ENCODE results near the gene RAB44. TPM values are rescaled to one million over a fixed set of nuclear protein-coding genes. Genes with fewer than 3 reads are reported as not detected.

RAB44 gene
- total RNA-seq, 4 donors from 2014 or later, result 0.10 to 0.65 (median 0.26) TPM

- TF ChIP-seq, protein P1, sequence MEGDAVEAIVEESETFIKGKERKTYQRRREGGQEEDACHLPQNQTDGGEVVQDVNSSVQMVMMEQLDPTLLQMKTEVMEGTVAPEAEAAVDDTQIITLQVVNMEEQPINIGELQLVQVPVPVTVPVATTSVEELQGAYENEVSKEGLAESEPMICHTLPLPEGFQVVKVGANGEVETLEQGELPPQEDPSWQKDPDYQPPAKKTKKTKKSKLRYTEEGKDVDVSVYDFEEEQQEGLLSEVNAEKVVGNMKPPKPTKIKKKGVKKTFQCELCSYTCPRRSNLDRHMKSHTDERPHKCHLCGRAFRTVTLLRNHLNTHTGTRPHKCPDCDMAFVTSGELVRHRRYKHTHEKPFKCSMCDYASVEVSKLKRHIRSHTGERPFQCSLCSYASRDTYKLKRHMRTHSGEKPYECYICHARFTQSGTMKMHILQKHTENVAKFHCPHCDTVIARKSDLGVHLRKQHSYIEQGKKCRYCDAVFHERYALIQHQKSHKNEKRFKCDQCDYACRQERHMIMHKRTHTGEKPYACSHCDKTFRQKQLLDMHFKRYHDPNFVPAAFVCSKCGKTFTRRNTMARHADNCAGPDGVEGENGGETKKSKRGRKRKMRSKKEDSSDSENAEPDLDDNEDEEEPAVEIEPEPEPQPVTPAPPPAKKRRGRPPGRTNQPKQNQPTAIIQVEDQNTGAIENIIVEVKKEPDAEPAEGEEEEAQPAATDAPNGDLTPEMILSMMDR (IDR thresholded peaks at IDR 0.05), result no peak
- no peak for TF ChIP-seq POLR2A (IDR thresholded peaks at IDR 0.05)
- 84 to 87% methylated on average over 6 of the region's 6 CpGs for WGBS, 2 donors
- intact Hi-C loops (cut with DNase I; ENCODE audit: low total_unique reads), result loop anchor here (10.0 kb wide), 1 partner anchor 47 kb away; no protein-coding TSS in a partner anchor
- no peak for DNase-seq (ENCODE audit: low spot score in 2 of 2)
- H3K4me3 ChIP-seq (ENCODE audit: low read depth, poor library complexity, severe bottlenecking), result no peak overlapping the region
These were observed 25.8 kb upstream of the RAB44 start for GRCh38 chr6:36671687-36672375.

DNA sequence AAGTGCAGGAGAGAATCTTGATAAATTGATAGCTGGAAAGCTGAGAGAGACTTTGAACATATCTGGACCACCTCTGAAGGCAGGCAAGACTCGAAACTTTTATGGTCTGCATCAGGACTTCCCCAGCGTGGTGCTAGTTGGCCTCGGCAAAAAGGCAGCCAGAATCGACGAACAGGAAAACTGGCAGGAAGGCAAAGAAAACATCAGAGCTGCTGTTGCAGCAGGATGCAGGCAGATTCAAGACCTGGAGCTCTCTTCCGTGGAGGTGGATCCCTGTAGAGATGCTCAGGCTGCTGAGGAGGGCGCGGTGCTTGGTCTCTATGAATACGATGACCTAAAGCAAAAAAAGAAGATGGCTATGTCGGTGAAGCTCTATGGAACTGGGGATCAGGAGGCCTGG lies 23.7 kb upstream of the RAB44 start:
- 74 to 76% methylated on average over 10 of the region's 10 CpGs for WGBS, 2 donors
- DNase-seq (ENCODE audit: low spot score in 2 of 2), result no peak
- no peak overlapping the region for H3K4me3 ChIP-seq (ENCODE audit: low read depth, poor library complexity, severe bottlenecking)
- TF ChIP-seq, protein P1 (IDR thresholded peaks at IDR 0.05), result no peak
- TF ChIP-seq POLR2A (IDR thresholded peaks at IDR 0.05), result no peak
- intact Hi-C loops (cut with DNase I; ENCODE audit: low total_unique reads), result loop anchor here (10.0 kb wide), 1 partner anchor 49 kb away; no protein-coding TSS in a partner anchor

- intact Hi-C loops (cut with DNase I; ENCODE audit: low total_unique reads), result loop anchor here (10.0 kb wide), 1 partner anchor 50 kb away; no protein-coding TSS in a partner anchor
- WGBS, 2 donors, result 73 to 83% methylated on average over 7 of the region's 7 CpGs
- DNase-seq (ENCODE audit: low spot score in 2 of 2), result no peak
- no peak overlapping the region for H3K4me3 ChIP-seq (ENCODE audit: low read depth, poor library complexity, severe bottlenecking)
- TF ChIP-seq, protein P1 (IDR thresholded peaks at IDR 0.05), result no peak
- no peak for TF ChIP-seq POLR2A (IDR thresholded peaks at IDR 0.05)
These were observed 22.7 kb upstream of the RAB44 start for GRCh38 chr6:36674942-36675341.

DNA sequence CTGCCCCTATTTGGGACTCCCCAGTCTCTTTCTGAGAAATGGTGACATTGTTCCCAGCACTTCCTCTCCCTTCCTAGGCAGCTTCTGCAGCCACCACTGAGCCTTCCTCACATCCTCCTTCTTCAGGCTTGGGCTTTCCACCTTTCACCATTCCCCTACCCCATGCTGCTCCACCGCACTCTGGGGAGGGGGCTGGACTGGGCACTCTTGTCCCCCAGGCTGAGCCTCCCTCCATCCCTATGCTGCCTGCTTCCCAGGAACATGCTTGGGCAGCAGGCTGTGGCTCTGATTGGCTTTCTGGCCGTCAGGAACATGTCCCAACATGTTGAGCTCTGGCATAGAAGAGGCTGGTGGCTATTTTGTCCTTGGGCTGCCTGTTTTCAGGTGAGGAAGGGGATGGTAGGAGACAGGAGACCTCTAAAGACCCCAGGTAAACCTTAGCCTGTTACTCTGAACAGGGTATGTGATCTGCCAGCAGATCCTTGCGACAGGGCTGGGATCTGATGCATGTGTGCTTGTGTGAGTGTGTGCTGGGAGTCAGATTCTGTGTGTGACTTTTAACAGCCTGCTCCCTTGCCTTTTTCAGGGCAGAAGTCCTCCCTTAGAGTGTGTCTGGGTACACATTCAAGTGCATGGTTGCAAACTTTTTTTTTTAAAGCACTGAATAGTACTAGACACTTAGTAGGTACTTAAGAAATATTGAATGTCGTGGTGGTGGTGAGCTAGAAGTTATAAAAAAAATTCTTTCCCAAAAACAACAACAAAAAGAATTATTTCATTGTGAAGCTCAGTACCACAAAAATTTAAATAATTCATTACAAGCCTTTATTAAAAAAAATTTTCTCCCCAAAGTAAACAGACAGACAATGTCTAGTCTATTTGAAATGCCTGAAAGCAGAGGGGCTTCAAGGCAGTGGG lies 21.2 kb upstream of the RAB44 start:
- WGBS, 2 donors, result 46 to 61% methylated on average over 4 of the region's 4 CpGs
- no peak overlapping the region for H3K4me3 ChIP-seq (ENCODE audit: low read depth, poor library complexity, severe bottlenecking)
- no peak for TF ChIP-seq POLR2A (IDR thresholded peaks at IDR 0.05)
- TF ChIP-seq, protein P1 (IDR thresholded peaks at IDR 0.05), result no peak
- no peak for DNase-seq (ENCODE audit: low spot score in 2 of 2)
- intact Hi-C loops (cut with DNase I; ENCODE audit: low total_unique reads), result loop anchor here (10.0 kb wide), 1 partner anchor 52 kb away; no protein-coding TSS in a partner anchor

DNA sequence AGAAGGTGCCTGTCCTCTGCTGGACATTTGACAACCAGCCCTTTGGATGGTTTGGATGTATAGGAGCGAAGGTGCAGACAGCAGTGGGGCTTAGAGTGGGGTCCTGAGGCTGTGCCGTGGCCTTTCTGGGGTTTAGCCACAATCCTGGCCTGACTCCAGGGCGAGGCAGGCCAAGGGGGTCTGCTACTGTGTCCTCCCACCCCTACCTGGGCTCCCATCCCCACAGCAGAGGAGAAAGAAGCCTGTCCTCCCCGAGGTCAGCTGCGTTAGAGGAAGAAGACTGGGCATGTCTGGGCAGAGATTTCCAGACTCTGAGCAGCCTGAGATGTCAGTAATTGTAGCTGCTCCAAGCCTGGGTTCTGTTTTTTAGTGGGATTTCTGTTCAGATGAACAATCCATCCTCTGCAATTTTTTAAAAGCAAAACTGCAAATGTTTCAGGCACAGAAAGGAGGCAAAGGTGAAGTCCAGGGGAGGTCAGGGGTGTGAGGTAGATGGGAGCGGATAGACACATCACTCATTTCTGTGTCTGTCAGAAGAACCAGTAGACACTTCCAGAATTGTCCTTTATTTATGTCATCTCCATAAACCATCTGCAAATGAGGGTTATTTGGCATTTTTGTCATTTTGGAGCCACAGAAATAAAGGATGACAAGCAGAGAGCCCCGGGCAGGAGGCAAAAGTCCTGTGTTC lies 20.4 kb upstream of the RAB44 start:
- H3K4me3 ChIP-seq (ENCODE audit: low read depth, poor library complexity, severe bottlenecking), result no peak overlapping the region
- no peak for DNase-seq (ENCODE audit: low spot score in 2 of 2)
- no peak for TF ChIP-seq POLR2A (IDR thresholded peaks at IDR 0.05)
- TF ChIP-seq, protein P1 (IDR thresholded peaks at IDR 0.05), result no peak
- intact Hi-C loops (cut with DNase I; ENCODE audit: low total_unique reads), result loop anchor here (10.0 kb wide), 1 partner anchor 52 kb away; no protein-coding TSS in a partner anchor
- 34 to 41% methylated on average over 7 of the region's 7 CpGs for WGBS, 2 donors

Measured in lower leg skin (tissue), 4 donors.